ENCODE results near the gene ZBED6. TPM values are rescaled to one million over a fixed set of nuclear protein-coding genes. Genes with fewer than 3 reads are reported as not detected.
A peak's percentile ranks its signal among the peaks of the same experiment; 100 is the strongest.

Gene ZBED6
- total RNA-seq, 1 donor from 2014 or later = 34.1 TPM

DNA sequence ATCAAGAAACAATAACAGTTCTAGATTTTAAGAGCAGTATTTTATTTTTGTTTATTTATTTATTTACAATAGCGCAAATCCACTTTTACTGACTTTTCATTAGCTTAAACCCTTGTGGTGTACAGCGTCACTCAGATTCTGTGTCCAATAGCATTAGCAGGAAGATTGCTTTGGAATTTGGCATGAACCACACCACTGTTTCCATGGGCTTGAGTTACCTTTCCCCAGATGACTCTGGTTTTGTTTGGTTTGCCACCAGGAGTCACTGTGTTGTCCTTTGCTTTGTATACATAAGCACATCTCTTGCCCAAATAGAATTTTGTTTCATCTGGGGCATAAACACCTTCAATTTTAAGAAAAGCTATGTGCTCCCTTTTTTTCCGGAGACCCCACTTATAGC lies 40.1 kb downstream of the ZBED6 start:
- Mint-ChIP-seq H3K27ac (ENCODE audit: unreplicated experiment) (no peak overlapping the region), H3K9me3 (ENCODE audit: unreplicated experiment) (no peaks in the 10 kb centered on the region), H3K27me3 (ENCODE audit: low read depth, unreplicated experiment) (no peaks in the 10 kb centered on the region), H3K4me1 (ENCODE audit: low read depth, unreplicated experiment) (no peaks in the 10 kb centered on the region), H3K4me3 (ENCODE audit: unreplicated experiment) (no peak overlapping the region), H3K36me3 (ENCODE audit: low read depth, unreplicated experiment) (peaks cover 19% of the 10 kb centered on the region)
- Histone ChIP-seq H3K36me3 (ENCODE audit: insufficient read depth, low read length) (peaks cover 61% of the 10 kb centered on the region), H4K20me1 (ENCODE audit: insufficient read depth, low read length) (peaks cover 31% of the 10 kb centered on the region), H3K27ac (ENCODE audit: low read depth, low read length) (no peak overlapping the region), H3K4me3 (ENCODE audit: insufficient read depth, low read depth, low read length) (no peak overlapping the region), H2AFZ (ENCODE audit: low read depth, low read length) (no peak overlapping the region), H3K79me2 (ENCODE audit: insufficient read depth, low read length) (peaks cover 4% of the 10 kb centered on the region), H3K9me3 (ENCODE audit: insufficient read depth, low read depth, low read length) (no peaks in the 10 kb centered on the region), H3K4me2 (ENCODE audit: low read length) (no peak overlapping the region), H3K4me1 (ENCODE audit: insufficient read depth, low read length) (no peaks in the 10 kb centered on the region), H3K27me3 (ENCODE audit: insufficient read depth, low read length) (no peaks in the 10 kb centered on the region), H3K9ac (ENCODE audit: low read length) (no peak overlapping the region)
- TF ChIP-seq, protein P1, sequence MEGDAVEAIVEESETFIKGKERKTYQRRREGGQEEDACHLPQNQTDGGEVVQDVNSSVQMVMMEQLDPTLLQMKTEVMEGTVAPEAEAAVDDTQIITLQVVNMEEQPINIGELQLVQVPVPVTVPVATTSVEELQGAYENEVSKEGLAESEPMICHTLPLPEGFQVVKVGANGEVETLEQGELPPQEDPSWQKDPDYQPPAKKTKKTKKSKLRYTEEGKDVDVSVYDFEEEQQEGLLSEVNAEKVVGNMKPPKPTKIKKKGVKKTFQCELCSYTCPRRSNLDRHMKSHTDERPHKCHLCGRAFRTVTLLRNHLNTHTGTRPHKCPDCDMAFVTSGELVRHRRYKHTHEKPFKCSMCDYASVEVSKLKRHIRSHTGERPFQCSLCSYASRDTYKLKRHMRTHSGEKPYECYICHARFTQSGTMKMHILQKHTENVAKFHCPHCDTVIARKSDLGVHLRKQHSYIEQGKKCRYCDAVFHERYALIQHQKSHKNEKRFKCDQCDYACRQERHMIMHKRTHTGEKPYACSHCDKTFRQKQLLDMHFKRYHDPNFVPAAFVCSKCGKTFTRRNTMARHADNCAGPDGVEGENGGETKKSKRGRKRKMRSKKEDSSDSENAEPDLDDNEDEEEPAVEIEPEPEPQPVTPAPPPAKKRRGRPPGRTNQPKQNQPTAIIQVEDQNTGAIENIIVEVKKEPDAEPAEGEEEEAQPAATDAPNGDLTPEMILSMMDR (IDR thresholded peaks at IDR 0.05; ENCODE audit: insufficient read depth, low read depth, low read length) = no peak
- TF ChIP-seq EZH2 (IDR thresholded peaks at IDR 0.05; ENCODE audit: insufficient read depth, low read length) = no peak
- no peak for DNase-seq (ENCODE audit: low read depth)
- FAIRE-seq = no peak

DNA sequence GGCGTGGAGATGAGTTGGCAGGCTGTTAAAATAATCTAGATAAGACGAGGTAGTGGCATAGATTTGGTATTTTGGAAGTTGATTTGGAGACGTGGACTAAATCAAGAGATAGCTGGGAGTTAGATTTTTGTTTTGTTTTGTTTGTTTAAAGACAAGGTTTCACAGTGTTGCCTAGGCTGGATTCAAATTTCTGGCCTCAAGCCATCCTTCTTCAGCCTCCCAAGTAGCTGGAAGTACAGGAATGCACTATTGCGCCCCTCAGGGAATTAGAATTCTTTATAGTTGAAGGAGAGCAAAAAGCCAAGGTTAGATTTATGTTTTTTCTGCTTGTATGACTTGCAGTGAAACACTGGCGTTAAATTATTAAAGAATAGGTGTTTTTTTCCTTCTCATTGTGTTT lies 43.7 kb downstream of the ZBED6 start:
- H3K36me3 Mint-ChIP-seq (ENCODE audit: low read depth, unreplicated experiment) = peaks cover 24% of the 10 kb centered on the region
- H3K4me1 Mint-ChIP-seq (ENCODE audit: low read depth, unreplicated experiment) = no peaks in the 10 kb centered on the region
- no peak overlapping the region for H2AFZ ChIP-seq (ENCODE audit: low read depth, low read length)
- H3K4me3 Mint-ChIP-seq (ENCODE audit: unreplicated experiment) = no peak overlapping the region
- TF ChIP-seq EZH2 (IDR thresholded peaks at IDR 0.05; ENCODE audit: insufficient read depth, low read length) = no peak
- TF ChIP-seq, protein P1 (IDR thresholded peaks at IDR 0.05; ENCODE audit: insufficient read depth, low read depth, low read length) = no peak
- DNase-seq (ENCODE audit: low read depth) (peak; percentile 23), FAIRE-seq (no peak)
- H3K27ac Mint-ChIP-seq (ENCODE audit: unreplicated experiment) = peak overlapping the region; percentile 16
- peaks cover 59% of the 10 kb centered on the region for H3K36me3 ChIP-seq (ENCODE audit: insufficient read depth, low read length)
- H3K27ac ChIP-seq (ENCODE audit: low read depth, low read length) = no peak overlapping the region
- no peak overlapping the region for H3K4me3 ChIP-seq (ENCODE audit: insufficient read depth, low read depth, low read length)
- H3K9me3 Mint-ChIP-seq (ENCODE audit: unreplicated experiment) = no peaks in the 10 kb centered on the region
- no peaks in the 10 kb centered on the region for H3K4me1 ChIP-seq (ENCODE audit: insufficient read depth, low read length)
- H3K27me3 ChIP-seq (ENCODE audit: insufficient read depth, low read length) = no peaks in the 10 kb centered on the region
- H3K9ac ChIP-seq (ENCODE audit: low read length) = no peak overlapping the region
- peaks cover 39% of the 10 kb centered on the region for H4K20me1 ChIP-seq (ENCODE audit: insufficient read depth, low read length)
- H3K4me2 ChIP-seq (ENCODE audit: low read length) = no peak overlapping the region
- peaks cover 6% of the 10 kb centered on the region for H3K79me2 ChIP-seq (ENCODE audit: insufficient read depth, low read length)
- H3K27me3 Mint-ChIP-seq (ENCODE audit: low read depth, unreplicated experiment) = no peaks in the 10 kb centered on the region
- H3K9me3 ChIP-seq (ENCODE audit: insufficient read depth, low read depth, low read length) = no peaks in the 10 kb centered on the region

DNA sequence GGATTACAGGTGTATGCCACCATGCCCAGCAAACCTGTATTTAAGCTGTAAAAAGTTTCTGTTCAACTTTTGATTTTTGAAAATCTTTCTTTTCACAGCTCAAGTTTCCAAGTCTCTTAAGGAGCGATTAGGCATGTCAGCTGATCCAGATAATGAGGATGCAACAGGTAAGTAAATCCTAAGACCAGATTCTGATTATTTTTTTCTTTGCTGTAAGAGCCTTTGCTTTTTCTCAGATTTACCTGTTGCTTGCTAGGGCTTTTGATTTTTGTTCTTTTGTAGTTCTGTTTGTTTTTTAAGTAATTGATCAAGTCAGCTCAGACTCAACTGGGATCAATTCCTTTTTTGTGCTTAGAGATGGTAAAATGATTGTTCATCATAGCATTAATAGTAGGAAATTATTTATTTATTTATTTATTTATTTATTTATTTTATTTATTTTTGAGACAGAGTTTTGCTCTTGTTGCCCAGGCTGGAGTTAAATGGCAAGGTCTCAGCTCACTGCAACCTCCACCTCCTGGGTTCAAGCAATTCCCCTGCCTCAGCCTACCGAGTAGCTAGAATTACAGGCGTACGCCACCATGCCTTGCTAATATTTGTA lies 44.9 kb downstream of the ZBED6 start:
- no peak for TF ChIP-seq EZH2 (IDR thresholded peaks at IDR 0.05; ENCODE audit: insufficient read depth, low read length)
- TF ChIP-seq, protein P1 (IDR thresholded peaks at IDR 0.05; ENCODE audit: insufficient read depth, low read depth, low read length) = no peak

More for the DNA sequence above, 44.9 kb downstream of the ZBED6 start:
- no peaks in the 10 kb centered on the region for H3K9me3 Mint-ChIP-seq (ENCODE audit: unreplicated experiment)
- Histone ChIP-seq H3K36me3 (ENCODE audit: insufficient read depth, low read length) (peaks cover 50% of the 10 kb centered on the region), H2AFZ (ENCODE audit: low read depth, low read length) (no peak overlapping the region), H3K27ac (ENCODE audit: low read depth, low read length) (no peak overlapping the region), H4K20me1 (ENCODE audit: insufficient read depth, low read length) (peaks cover 41% of the 10 kb centered on the region), H3K79me2 (ENCODE audit: insufficient read depth, low read length) (peaks cover 16% of the 10 kb centered on the region), H3K27me3 (ENCODE audit: insufficient read depth, low read length) (no peaks in the 10 kb centered on the region), H3K9ac (ENCODE audit: low read length) (no peak overlapping the region), H3K4me2 (ENCODE audit: low read length) (no peak overlapping the region), H3K9me3 (ENCODE audit: insufficient read depth, low read depth, low read length) (no peaks in the 10 kb centered on the region), H3K4me3 (ENCODE audit: insufficient read depth, low read depth, low read length) (no peak overlapping the region), H3K4me1 (ENCODE audit: insufficient read depth, low read length) (no peaks in the 10 kb centered on the region)
- H3K27me3 Mint-ChIP-seq (ENCODE audit: low read depth, unreplicated experiment) = no peaks in the 10 kb centered on the region
- H3K27ac Mint-ChIP-seq (ENCODE audit: unreplicated experiment) = no peak overlapping the region
- no peak overlapping the region for H3K4me3 Mint-ChIP-seq (ENCODE audit: unreplicated experiment)
- no peak for FAIRE-seq
- DNase-seq (ENCODE audit: low read depth) = no peak
- H3K36me3 Mint-ChIP-seq (ENCODE audit: low read depth, unreplicated experiment) = peaks cover 24% of the 10 kb centered on the region
- no peaks in the 10 kb centered on the region for H3K4me1 Mint-ChIP-seq (ENCODE audit: low read depth, unreplicated experiment)

Data from astrocyte (in vitro differentiated cells and primary cell).